ENCODE results near the gene IGFBP6. TPM values are rescaled to one million over a fixed set of nuclear protein-coding genes. Genes with fewer than 3 reads are reported as not detected.
A peak's percentile ranks its signal among the peaks of the same experiment; 100 is the strongest.

The IGFBP6 gene
- total RNA-seq, 1 experiment from 2014 or later: 4.2 TPM

- H3K27me3 ChIP-seq (ENCODE audit: insufficient read depth, low read length): no peaks in the 10 kb centered on the region; the same call in 1 of the 2 replicates
- no peak overlapping the region for H2BK120ac ChIP-seq (ENCODE audit: low read depth, low read length, poor library complexity, severe bottlenecking)
- H2BK20ac ChIP-seq (ENCODE audit: low read depth, low read length, poor library complexity, severe bottlenecking): no peak overlapping the region
- H3K79me2 ChIP-seq (ENCODE audit: insufficient read depth, low read length): no peaks in the 10 kb centered on the region
- H3K56ac ChIP-seq (ENCODE audit: insufficient read length, low read depth, low read length): no peak overlapping the region
- H3K9ac ChIP-seq (ENCODE audit: extremely low read depth, insufficient read length, low read length): no peak overlapping the region
- no peaks in the 10 kb centered on the region for H4K20me1 ChIP-seq (ENCODE audit: control insufficient read depth, insufficient read depth, insufficient read length)
- H3K14ac ChIP-seq (ENCODE audit: insufficient read depth, low read length): no peak overlapping the region
- H3T11ph ChIP-seq (ENCODE audit: low read length): no peak overlapping the region
- no peak overlapping the region for H2BK15ac ChIP-seq (ENCODE audit: low read depth, low read length)
- no peak overlapping the region for H2AFZ ChIP-seq (ENCODE audit: low read length)
- no peak overlapping the region for H2BK5ac ChIP-seq (ENCODE audit: insufficient read length, low read length)
- no peak overlapping the region for H3K18ac ChIP-seq (ENCODE audit: insufficient read length, low read depth, low read length)
- Mint-ChIP-seq H3K4me3 (peak overlapping the region; percentile 68 to 91), H3K9me3 (peaks cover 0 to 3% of the 10 kb centered on the region in 2 experiments; a peak in 1 of 5 replicates), H3K36me3 (ENCODE audit: insufficient read depth in 1 of 3, low read depth in 3 of 3) (no peaks in the 10 kb centered on the region; a peak in 1 of 7 replicates), H3K27ac (no peak overlapping the region), H3K4me1 (peaks cover 27 to 40% of the 10 kb centered on the region in 2 experiments), H3K27me3 (ENCODE audit: low read depth) (peaks cover 70% of the 10 kb centered on the region)
- H4K8ac ChIP-seq (replicated peaks; ENCODE audit: insufficient read length, low read depth, low read length): no peak overlapping the region
- no CpG with 5 or more reads among the region's 13 CpGs for WGBS (ENCODE audit: extremely low coverage, insufficient read length, low lambda C conversion rate)
- H3K23me2 ChIP-seq (ENCODE audit: insufficient read length, low read depth, low read length, poor library complexity, severe bottlenecking): peaks cover 24% of the 10 kb centered on the region
- peaks cover 6% of the 10 kb centered on the region; the same call in 1 of the 2 replicates for H3K4me1 ChIP-seq (ENCODE audit: insufficient read depth, low read length)
- H3K79me1 ChIP-seq (ENCODE audit: insufficient read depth, low read depth, low read length, poor library complexity, severe bottlenecking): no peaks in the 10 kb centered on the region
- H3K4ac ChIP-seq (ENCODE audit: low read depth, low read length): no peak overlapping the region
- peak; percentile 29 for DNase-seq
- no peak overlapping the region for H4K5ac ChIP-seq (ENCODE audit: insufficient read length, low read depth, low read length)
- no peak overlapping the region for H3K23ac ChIP-seq (ENCODE audit: insufficient read length, low read depth, low read length)
- H3K4me2 ChIP-seq (ENCODE audit: insufficient read depth, insufficient read length, low read length): peak overlapping the region; percentile 98
- no peak for TF ChIP-seq CTCF (conservative IDR thresholded peaks at IDR 0.05)
- H2AK5ac ChIP-seq (ENCODE audit: insufficient read length, low read length): no peak overlapping the region
- H4K91ac ChIP-seq (ENCODE audit: insufficient read length, low read depth, low read length): no peak overlapping the region
- H2BK12ac ChIP-seq (ENCODE audit: insufficient read length, low read depth, low read length): no peak overlapping the region
- H3K27ac ChIP-seq (ENCODE audit: insufficient read length, low read depth, low read length): no peak overlapping the region
- H3K9me3 ChIP-seq (ENCODE audit: control insufficient read depth, low read depth, low read length): no peaks in the 10 kb centered on the region
These were observed 1.0 kb downstream of the IGFBP6 start for GRCh38 chr12:53098354-53098981.
